WI38 (cell line): ENCODE results near the gene DNM3.

Experiments used
- H3K4me3 ChIP-seq: 2 replicates; pipeline ENCODE4 v1.5.1; 2011; ENCODE audit warnings: low read depth, mild to moderate bottlenecking, control low read depth, low read length
- TF ChIP-seq, protein P1 (sequence below): IDR thresholded peaks from 2 replicates; pipeline ENCODE4 v1.5.1; 2012; ENCODE audit warnings: low read depth, mild to moderate bottlenecking, control low read depth, low read length

Gene DNM3

DNA sequence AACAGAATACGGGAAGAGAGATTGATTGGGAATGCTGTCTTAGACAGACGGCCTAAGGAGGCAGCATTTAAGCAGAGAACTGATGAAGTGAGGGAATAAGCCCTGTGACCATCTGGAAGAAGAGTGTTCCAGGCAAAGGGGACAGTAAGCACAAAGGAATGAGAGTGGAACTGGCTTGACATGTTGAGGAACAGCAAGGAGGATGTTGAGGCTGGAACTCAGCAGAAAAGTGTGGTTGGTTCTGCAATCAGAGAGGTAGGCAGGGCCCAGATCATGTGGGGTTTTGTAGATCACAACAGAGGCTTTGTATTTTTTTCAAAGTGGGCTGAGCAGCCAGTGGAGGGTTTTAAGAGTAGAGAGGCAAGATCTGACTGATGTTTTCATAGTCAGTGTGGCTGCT, 157.4 kb downstream of the DNM3 start:
- TF ChIP-seq, protein P1, sequence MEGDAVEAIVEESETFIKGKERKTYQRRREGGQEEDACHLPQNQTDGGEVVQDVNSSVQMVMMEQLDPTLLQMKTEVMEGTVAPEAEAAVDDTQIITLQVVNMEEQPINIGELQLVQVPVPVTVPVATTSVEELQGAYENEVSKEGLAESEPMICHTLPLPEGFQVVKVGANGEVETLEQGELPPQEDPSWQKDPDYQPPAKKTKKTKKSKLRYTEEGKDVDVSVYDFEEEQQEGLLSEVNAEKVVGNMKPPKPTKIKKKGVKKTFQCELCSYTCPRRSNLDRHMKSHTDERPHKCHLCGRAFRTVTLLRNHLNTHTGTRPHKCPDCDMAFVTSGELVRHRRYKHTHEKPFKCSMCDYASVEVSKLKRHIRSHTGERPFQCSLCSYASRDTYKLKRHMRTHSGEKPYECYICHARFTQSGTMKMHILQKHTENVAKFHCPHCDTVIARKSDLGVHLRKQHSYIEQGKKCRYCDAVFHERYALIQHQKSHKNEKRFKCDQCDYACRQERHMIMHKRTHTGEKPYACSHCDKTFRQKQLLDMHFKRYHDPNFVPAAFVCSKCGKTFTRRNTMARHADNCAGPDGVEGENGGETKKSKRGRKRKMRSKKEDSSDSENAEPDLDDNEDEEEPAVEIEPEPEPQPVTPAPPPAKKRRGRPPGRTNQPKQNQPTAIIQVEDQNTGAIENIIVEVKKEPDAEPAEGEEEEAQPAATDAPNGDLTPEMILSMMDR, result no peak

DNA sequence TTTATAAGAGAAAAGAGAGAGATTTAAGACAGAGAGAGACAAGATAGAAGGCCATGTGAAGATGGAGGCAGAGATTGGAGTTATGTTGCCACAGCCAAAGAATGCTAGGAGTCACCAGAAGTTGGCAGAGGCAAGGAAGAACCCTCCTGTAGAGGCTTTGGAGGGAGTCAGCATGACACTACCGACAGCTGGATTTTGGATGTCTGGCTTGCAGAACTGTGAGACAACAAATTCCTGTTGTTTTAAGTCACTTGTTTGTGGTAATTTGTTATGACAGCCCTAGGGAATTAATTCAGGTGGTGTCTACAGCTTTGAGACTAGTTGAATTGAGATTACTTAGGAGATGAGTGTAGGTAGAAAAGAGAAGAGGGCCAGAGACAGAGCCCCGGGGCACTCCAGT, 158.5 kb downstream of the DNM3 start:
- TF ChIP-seq, protein P1, result no peak
- H3K4me3 ChIP-seq, result no peak overlapping the region

More for the DNA sequence above, 157.4 kb downstream of the DNM3 start:
- H3K4me3 ChIP-seq, result no peak overlapping the region

DNA sequence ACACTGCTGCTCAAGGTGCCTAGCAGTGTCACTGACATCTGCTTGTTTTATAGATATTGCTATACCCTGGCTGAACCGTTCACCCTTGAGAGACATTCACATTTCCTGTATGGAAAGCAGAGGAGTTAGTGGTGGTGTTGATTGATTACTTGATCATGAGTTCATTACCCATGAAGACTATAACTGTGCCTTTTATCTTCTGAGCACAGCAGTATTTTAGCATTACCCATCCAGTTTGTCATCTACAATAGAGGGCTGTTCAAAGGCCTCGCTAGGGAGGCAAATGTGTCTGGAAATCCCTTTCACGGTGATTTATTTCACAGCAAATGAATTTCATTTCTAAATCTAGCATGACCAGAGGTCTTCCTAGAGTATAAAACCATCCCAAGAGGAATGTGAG, 160.0 kb downstream of the DNM3 start:
- TF ChIP-seq, protein P1, result no peak
- H3K4me3 ChIP-seq, result no peak overlapping the region

DNA sequence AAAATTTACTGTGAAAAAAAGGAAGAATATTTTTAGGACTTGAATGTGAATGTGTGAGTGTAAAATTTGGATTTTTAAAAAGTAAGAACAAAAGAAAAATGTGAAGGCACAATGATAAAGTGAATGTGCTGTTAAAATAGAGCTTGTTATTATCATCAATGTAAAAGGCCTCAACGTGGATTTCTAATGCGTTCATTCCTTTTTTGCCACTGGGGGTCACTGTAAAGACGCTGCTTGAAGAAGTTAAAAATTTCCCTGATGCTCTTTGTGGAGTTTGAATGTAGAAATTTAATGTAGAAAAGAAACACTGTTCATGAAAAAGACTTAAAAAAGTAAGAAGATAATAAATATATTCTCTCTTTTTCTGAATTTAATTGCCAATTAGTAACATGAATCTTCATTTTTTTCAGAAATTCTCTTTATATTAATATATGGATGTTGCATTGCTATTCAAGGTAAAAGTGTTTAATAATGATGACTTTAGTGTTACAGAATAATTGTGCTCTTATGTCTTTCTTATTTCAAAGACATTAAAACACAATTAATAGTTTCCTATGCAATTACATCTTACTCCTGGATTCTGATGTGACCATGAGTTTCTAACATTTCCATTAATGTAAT, 161.5 kb downstream of the DNM3 start:
- TF ChIP-seq, protein P1, result peak; percentile 52

DNA sequence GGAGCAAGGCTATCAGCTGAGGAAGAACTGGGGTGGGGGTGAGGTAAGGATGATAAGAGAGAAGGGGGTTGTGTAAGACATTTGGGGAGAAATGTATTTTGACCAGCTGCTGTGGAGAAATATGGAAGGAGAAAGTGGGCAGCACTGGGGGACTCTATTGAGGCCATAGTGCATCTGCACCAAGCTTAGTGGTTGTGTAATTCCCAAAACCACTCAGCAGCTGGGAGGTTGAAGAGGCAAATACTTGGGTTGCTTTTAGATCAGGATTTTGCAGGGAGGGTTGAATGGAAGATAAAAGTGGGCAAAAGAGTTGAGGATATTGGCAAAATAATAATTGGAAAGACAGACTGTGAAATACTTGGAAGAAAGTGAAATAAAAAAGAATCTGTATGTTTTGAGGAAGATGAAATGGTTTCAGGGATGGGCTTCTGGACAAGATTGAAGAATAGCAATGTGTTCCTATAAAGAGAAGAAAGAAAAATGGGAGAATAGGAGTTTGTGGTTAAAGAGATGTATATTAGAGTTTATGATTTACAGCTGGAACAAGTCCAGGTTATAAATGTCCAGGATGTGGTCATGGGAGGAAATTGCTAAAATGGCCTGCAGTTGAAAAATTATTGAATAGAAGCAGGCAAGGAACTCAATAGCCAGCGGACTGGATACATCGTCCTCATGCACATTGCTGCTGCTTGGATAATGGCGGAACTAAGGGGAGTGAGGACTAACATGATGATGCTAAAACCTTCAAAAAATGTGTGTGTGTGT, 162.7 kb downstream of the DNM3 start:
- TF ChIP-seq, protein P1, result no peak

More for the DNA sequence above, 161.5 kb downstream of the DNM3 start:
- no peak overlapping the region for H3K4me3 ChIP-seq

DNA sequence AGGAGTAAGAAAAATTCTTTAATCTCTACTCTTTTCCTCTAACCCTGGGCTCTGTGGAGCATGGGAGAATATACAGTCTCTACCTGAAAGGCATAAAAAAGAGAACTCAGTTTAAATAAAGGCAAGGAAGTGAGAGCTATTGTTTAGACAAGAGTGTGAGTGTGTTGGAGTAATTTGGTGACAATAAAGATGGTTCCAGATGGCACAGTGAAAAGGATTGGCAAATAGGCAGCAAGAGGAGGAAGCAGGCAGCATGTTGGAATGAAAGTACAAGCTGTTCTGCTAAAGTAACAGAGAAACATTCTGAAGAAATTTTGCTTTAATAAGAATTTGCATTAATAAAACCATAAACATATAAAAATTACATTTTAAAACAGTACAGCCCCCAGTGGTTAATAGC, 163.4 kb downstream of the DNM3 start:
- H3K4me3 ChIP-seq, result no peak overlapping the region
- TF ChIP-seq, protein P1, result no peak

More for the DNA sequence above, 162.7 kb downstream of the DNM3 start:
- H3K4me3 ChIP-seq, result no peak overlapping the region

DNA sequence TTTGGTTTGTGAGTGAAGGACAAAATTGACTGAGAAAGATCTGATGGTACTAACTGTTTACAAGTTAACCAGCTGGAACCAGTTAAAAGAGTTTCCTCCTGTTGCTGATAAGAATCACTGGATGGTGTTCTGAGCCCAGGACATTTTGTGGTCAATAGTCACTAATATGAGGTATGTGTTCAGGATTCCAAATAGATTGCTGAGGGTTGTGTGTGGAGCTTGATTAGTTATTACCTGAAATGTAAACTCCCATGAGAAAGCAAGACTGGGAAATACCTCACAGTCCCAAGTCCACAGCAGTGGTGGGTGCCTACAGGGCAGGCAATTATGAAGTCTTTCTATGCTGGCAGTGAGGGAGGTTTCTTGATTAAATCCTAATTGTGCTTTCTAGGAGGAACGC, 164.6 kb downstream of the DNM3 start:
- no peak overlapping the region for H3K4me3 ChIP-seq
- TF ChIP-seq, protein P1, result no peak
